ENCODE measurements around the gene IL6.

The IL6 gene

DNA sequence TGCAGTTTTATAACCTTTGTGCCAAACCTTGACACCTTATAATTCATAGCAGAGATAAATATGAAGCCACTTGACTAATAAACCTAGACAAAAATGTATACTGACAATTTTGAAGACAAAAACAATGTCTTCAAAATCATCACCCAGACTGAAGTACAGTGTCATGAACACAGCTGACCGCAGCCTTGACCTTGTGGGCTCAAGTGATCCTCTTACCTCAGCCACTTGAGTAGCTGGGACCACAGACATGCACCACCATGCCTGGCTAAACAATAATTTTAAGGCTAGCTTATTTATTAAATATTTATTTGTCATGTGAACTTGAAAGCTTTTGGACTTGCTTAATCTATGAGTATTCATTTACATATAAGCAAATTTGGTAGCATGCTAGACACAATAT is 24.3 kb downstream of the IL6 start:
- H2AFZ ChIP-seq (ENCODE audit: low read depth, low read length, severe bottlenecking): no peak overlapping the region
- no peak overlapping the region for H3K4me3 ChIP-seq (ENCODE audit: insufficient read depth, low read length, poor library complexity, severe bottlenecking)
- H3K4me2 ChIP-seq (ENCODE audit: low read depth, low read length, poor library complexity, severe bottlenecking): no peak overlapping the region
- H3K9me3 ChIP-seq (ENCODE audit: insufficient read depth, low read length): no peaks in the 10 kb centered on the region
- no peak for TF ChIP-seq EZH2phosphoT487 (conservative IDR thresholded peaks at IDR 0.05; ENCODE audit: low read length)
- TF ChIP-seq, protein P1, sequence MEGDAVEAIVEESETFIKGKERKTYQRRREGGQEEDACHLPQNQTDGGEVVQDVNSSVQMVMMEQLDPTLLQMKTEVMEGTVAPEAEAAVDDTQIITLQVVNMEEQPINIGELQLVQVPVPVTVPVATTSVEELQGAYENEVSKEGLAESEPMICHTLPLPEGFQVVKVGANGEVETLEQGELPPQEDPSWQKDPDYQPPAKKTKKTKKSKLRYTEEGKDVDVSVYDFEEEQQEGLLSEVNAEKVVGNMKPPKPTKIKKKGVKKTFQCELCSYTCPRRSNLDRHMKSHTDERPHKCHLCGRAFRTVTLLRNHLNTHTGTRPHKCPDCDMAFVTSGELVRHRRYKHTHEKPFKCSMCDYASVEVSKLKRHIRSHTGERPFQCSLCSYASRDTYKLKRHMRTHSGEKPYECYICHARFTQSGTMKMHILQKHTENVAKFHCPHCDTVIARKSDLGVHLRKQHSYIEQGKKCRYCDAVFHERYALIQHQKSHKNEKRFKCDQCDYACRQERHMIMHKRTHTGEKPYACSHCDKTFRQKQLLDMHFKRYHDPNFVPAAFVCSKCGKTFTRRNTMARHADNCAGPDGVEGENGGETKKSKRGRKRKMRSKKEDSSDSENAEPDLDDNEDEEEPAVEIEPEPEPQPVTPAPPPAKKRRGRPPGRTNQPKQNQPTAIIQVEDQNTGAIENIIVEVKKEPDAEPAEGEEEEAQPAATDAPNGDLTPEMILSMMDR (IDR thresholded peaks at IDR 0.05; ENCODE audit: insufficient read depth, low read length, poor library complexity, severe bottlenecking): no peak
- no peaks in the 10 kb centered on the region for H3K79me2 ChIP-seq (ENCODE audit: insufficient read depth, low read length)
- no peaks in the 10 kb centered on the region for H3F3A ChIP-seq (ENCODE audit: insufficient read depth)
- 0 out of 2 replicates have a peak, but pooled peaks cover 3% of the 10 kb centered on the region for H3K27me3 ChIP-seq (ENCODE audit: low read length)
- H3K9ac ChIP-seq (ENCODE audit: low read length): no peak overlapping the region
- H4K20me1 ChIP-seq (ENCODE audit: low read depth, low read length): no peaks in the 10 kb centered on the region
- H3K9me2 ChIP-seq (replicated peaks; ENCODE audit: insufficient read depth, low read length): no peaks in the 10 kb centered on the region
- H3K36me3 ChIP-seq (ENCODE audit: low read length): no peaks in the 10 kb centered on the region
- H3K27ac ChIP-seq (ENCODE audit: low read depth, low read length): no peak overlapping the region

DNA sequence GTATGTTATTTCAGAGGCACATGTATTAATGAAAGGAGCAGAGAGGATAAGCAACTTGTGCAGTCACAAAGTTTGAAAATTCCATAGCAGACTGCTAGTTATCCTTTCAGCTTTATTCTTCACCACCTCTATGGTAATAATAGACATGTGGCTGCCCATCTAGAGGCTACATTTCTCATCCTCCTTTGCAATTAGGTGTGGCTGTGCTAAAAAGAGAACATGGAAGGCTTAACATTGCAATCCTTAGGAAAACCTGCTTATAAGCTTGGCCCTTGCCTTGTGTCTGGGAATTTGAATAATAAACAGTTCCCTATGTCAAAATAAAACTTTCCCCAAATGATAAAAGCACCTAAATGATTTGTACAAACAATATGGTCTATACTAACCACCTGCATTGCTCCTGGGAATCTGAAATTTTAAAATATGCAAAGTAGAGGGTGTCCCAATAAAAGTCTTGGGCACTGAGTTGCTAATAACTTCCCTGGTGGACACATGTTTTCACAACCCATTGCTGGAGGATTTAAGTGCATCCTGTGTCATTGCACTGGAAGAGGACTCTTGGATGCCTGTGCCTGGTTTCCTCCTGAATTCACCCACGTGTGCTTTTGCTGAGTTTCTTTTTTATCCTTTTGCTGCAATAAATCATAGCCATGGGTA is 30.5 kb downstream of the IL6 start:
- no peak overlapping the region for H2AFZ ChIP-seq (ENCODE audit: low read depth, low read length, severe bottlenecking)
- H3F3A ChIP-seq (ENCODE audit: insufficient read depth): no peaks in the 10 kb centered on the region
- no peaks in the 10 kb centered on the region for H3K9me3 ChIP-seq (ENCODE audit: insufficient read depth, low read length)
- no peak overlapping the region for H3K4me2 ChIP-seq (ENCODE audit: low read depth, low read length, poor library complexity, severe bottlenecking)
- no peak overlapping the region for H3K27ac ChIP-seq (ENCODE audit: low read depth, low read length)
- TF ChIP-seq, protein P1 (IDR thresholded peaks at IDR 0.05; ENCODE audit: insufficient read depth, low read length, poor library complexity, severe bottlenecking): no peak
- TF ChIP-seq EZH2phosphoT487 (conservative IDR thresholded peaks at IDR 0.05; ENCODE audit: low read length): no peak
- 0 out of 2 replicates have a peak, but pooled peaks cover 3% of the 10 kb centered on the region for H3K27me3 ChIP-seq (ENCODE audit: low read length)
- H3K36me3 ChIP-seq (ENCODE audit: low read length): no peaks in the 10 kb centered on the region
- no peaks in the 10 kb centered on the region for H3K79me2 ChIP-seq (ENCODE audit: insufficient read depth, low read length)
- no peaks in the 10 kb centered on the region for H3K9me2 ChIP-seq (replicated peaks; ENCODE audit: insufficient read depth, low read length)
- H4K20me1 ChIP-seq (ENCODE audit: low read depth, low read length): no peaks in the 10 kb centered on the region
- no peak overlapping the region for H3K9ac ChIP-seq (ENCODE audit: low read length)
- no peak overlapping the region for H3K4me3 ChIP-seq (ENCODE audit: insufficient read depth, low read length, poor library complexity, severe bottlenecking)

DNA sequence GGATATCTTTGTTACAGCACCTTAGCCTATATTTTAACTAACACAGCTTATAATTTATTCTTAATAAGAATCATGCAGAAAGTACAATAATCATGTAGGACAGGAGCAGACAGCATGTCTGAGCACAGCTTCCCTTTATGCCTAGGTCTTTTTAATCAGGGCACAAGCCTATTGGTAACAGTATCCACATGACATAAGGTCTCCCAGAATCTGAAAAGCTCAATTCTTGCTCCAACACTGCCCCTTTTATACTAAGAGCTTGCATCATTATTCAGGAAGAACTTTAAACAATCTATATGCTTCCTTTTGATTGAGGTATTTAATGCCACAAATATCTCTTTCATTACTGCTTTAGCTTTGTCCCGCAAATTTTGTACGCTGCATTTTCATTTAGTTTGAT is 31.6 kb downstream of the IL6 start:
- no peak overlapping the region for H3K4me2 ChIP-seq (ENCODE audit: low read depth, low read length, poor library complexity, severe bottlenecking)
- TF ChIP-seq EZH2phosphoT487 (conservative IDR thresholded peaks at IDR 0.05; ENCODE audit: low read length): no peak
- TF ChIP-seq, protein P1 (IDR thresholded peaks at IDR 0.05; ENCODE audit: insufficient read depth, low read length, poor library complexity, severe bottlenecking): no peak
- H3F3A ChIP-seq (ENCODE audit: insufficient read depth): no peaks in the 10 kb centered on the region
- no peak overlapping the region for H3K27ac ChIP-seq (ENCODE audit: low read depth, low read length)
- H3K9me2 ChIP-seq (replicated peaks; ENCODE audit: insufficient read depth, low read length): no peaks in the 10 kb centered on the region
- no peak overlapping the region for H3K4me3 ChIP-seq (ENCODE audit: insufficient read depth, low read length, poor library complexity, severe bottlenecking)
- no peak overlapping the region for H3K9ac ChIP-seq (ENCODE audit: low read length)
- H2AFZ ChIP-seq (ENCODE audit: low read depth, low read length, severe bottlenecking): no peak overlapping the region
- H3K36me3 ChIP-seq (ENCODE audit: low read length): no peaks in the 10 kb centered on the region
- H3K9me3 ChIP-seq (ENCODE audit: insufficient read depth, low read length): no peaks in the 10 kb centered on the region
- H3K79me2 ChIP-seq (ENCODE audit: insufficient read depth, low read length): no peaks in the 10 kb centered on the region
- H3K27me3 ChIP-seq (ENCODE audit: low read length): 0 out of 2 replicates have a peak, but pooled peaks cover 3% of the 10 kb centered on the region
- no peaks in the 10 kb centered on the region for H4K20me1 ChIP-seq (ENCODE audit: low read depth, low read length)

Data from SU-DHL-6 (cell line).